Suppressor macrophage treated with lipopolysaccharide for 1 hour (primary cell): ENCODE results near the gene TSR2.
"Not testable (repeated sequence)": the region's sequence is repeated elsewhere in the genome, so short reads cannot be mapped to it uniquely, and the experiment has no call there.

Experiments
- DNase-seq, 3 donors: peaks; one replicate each; pipeline ENCODE4 v3.0.0-alpha.2; 2020 to 2022

Gene TSR2

DNA sequence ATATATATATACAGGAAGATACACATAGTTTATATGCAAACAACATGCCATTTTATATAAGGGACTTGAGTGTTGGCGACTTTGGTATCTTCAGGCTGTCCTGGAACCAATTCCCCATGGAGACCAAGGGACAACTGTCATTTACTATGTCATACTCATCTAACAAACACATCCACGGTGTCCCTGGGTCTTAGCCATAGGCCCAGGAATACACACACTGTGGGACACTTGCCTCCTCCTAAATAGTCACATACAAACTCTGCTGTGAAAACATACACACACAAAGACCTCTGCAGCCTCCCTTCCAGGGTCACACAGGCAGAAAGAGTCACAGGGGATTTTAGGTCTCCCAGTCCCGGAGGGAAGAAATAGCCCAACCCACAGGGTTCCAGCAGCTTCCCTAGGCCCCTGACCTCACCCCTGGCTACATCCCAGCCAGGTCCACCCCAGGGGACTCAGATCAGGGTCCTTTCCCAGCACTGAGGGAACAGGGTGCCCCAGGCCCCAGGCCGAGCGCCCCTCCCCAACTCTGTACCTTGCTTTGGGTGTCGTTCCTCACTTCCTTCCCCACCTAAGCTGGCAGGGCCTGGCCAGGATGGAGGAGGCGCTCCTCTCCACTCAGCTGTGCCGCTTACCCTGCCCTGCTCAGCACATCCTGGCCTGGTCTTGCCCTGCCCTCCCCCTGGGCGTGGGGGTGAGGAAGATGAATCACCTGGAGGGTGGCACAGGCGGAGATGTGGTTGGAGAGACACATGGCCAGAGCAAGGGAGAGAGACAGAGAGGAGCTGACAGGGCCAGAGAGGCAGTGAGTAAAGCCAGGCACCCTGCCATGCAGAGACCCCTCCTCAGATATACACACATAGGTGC is 34.0 kb downstream of the TSR2 start:
- no peak for DNase-seq

DNA sequence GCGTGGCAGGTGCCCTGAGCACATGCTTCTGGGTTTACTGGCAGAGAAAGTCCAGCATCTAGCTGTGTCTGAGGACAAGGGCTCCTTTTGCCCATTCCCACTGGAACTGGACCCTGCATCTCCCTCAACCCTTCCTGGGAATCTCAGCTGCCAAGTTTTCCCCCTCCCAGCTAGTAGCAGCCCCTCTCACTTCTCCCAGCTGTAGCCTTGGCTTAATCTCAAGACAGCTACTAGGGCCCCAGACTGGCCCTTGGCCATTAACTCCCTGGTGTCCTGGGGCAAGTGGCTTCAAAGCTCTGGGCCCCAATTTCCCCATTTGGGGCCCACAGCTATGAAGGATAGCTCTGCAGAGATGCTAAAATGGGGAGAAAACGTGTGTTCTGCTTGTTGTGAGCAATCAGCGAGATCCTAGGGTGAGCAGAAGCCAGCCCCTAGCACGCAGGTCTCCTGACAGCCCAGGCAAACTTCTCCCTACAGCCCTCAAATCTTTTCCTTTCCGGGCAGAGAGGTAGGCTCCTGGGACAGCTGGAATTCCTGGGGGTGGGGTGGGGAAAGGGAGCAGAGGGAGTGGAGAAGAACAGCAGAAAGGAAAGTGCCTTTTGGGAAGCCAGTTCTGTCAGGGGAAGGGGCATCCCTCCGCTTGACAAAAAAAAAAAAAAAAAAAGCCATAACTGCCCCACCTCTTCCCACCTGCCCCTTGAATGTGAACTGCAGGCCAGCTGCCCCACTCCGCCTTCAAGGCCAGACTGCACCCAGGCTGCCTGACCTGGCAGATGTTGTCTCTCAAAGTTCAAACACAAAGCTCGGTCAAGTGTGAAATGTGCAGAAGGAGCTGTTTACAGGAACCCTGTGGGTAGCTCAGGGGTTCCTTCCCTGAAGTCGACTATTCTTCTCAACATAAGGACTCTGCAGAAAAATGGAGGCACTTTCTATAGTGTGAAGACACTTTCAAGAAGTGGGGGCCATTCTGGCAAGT is 39.2 kb downstream of the TSR2 start:
- no peak for DNase-seq

DNA sequence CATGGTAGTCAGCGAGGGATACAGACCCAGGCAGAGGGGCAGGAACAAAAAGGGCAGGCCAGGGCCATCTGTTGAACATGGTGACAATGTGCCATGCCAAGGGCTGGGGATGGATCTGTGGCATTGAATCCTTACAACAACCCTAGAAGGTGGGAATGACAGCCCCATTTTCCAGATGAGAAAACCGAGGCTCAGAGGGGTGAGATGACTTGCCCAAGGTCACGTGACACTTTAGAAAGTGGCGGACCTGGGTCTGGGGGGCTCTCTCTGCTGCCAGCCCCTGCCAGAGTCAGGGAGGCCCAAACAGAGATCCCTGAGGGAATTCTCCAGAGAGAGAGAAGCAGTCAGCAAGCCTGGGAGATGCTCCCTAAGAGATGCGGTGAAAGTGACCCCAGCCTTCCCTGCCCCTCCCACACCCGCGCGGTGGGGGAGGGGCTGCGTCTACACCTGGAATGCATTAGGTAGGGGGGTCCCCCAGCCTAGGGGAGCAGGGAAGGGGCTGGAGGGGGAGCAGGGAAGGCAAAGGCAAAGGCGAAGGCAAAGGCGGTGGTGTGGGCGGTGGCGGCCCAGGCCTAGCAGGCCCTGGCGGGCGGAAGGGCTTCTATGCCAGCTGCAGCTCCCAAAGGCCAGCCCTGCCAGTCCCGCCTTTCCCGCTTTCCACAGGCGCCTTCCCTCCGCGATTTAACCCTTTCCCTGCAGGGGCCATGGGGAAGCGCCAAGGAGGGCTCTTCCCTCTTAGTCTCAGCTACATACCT is 42.8 kb downstream of the TSR2 start:
- DNase-seq, result no peak

DNA sequence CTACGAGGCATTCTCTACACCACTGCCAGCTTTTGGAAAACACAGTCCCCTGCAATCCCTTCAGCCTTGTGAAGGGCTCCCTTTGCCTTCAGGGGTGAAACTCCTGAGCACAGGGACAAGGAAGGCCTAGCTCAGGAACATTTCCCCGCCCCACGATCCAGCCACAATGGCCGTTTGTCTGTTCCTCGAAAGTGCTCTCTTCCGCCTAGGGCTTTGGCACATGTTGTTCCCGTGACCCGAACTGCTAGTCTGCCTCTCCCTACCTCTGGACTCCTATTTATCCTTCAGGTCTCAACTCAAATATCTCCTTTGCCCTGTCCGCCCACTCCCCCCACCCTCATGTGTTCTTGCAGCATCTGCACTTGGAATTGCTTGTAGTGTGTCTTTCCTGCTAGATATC is 43.7 kb downstream of the TSR2 start:
- DNase-seq, result no peak

DNA sequence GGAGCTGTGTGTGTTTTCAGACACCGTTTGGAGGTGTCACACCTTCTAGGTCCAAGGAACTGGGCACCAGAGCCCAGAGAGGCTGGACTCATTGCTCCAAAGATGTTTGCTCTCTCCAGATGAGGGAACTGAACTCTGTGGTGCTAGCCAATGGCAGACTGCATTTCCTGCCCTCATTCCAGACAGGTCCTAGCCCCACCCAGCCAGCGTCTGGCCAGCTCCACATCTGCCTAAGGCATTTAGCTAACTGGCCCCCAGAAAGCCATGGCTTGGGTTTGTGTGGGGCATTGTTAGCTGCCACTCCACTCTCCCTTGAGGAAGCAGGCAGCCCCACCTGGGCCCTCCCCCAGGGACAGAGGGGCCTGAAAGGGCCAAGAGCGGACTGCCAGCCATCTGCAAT is 44.5 kb downstream of the TSR2 start:
- no peak for DNase-seq

DNA sequence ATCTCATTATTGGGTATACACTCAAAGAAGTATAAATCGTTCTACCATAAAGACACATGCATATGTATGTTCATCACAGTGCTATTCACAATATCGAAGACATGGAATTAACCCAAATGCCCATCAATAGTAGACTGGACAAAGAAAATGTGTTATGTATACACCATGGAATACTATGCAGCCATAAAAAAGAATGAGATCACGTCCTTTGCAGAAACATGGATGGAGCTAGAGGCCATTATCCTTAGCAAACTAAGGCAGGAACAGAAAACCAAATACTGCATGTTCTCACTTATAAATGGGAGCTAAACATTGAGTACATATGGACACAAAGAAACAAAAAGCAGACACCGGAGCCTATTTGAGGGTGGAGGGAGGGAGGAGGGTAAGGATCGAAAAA is 49.6 kb downstream of the TSR2 start:
- not testable (repeated sequence) for DNase-seq

DNA sequence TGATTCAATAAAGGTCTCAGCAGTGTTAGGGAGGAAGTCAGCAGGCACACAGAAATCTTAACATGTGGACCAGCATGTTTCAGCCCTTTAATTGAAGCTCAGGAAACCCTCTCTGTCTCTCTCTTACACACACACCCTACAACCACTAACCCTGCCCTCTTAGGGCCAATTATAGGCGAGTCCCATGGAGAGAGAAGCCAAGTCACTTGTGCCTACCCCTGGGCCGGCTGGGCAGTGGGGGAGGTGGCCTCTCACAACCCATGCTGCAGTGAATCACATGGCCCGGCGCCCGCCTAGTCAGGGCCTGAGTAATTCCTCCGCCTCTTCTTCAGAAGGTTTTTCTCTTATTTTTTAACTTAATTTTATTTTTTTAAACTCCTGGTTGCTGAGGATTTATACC is 52.1 kb downstream of the TSR2 start:
- DNase-seq, result no peak

DNA sequence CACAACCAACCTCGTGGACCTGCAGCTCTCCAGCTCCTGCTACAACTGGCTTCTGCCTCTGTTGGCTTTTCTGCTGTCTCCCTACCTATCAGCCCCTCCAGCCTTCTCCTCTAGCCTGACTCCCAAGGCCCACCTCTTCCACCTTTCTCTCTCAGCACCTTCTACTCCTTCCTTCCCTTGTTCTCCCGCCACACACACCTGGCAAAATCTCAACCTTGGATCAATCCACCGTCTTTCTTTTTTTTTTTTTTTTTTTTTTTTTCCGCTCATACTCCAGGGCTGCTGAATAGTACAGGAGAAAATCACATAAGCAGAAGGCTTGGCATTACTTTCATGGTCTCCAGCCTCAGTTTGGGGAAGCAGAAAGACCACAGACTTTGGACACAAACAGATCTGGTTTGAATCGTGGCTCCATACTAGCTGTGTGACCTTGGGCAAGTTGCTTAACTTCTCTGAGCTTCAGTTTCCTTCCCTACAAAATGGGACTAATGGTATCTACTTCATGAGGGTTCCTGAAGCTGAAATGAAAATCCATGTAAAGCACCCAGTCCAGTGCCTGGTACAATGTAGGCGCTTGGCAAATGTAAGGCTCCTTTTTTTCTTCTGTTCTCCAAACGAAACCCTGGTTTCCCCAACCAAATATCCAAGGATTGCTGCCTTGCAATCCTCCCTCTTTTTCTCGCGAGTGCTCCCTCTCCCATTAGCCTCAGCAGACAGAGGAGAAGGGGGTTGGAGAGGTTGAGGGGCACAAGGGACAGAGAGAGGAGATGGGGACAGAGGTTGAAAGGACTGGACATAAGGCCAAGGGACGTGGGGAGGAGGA is 54.2 kb downstream of the TSR2 start:
- DNase-seq, result no peak
